ENCODE measurements around the gene TMPRSS5. TPM values are rescaled to one million over a fixed set of nuclear protein-coding genes. Genes with fewer than 3 reads are reported as not detected.

Gene TMPRSS5
- polyA plus RNA-seq, 1 experiment, result 0.04 TPM

GRCh38 chr11:113643701-113644100, 62.4 kb downstream of the TMPRSS5 start:
- no peak for DNase-seq (ENCODE audit: low read depth, low spot score)
- H3K9me3 ChIP-seq (ENCODE audit: control insufficient read depth, insufficient read depth, low read length), result no peaks in the 10 kb centered on the region
- ChIA-PET POLR2A (no interaction called here), CTCF (no interaction called here)
- no peak overlapping the region for H3K4me3 ChIP-seq (ENCODE audit: low read depth, low read length)
- H3K27ac ChIP-seq (ENCODE audit: low read depth, low read length), result no peak overlapping the region
- no peak for TF ChIP-seq CTCF (IDR thresholded peaks at IDR 0.05; ENCODE audit: low read depth, low read length)
- H3K27me3 ChIP-seq (ENCODE audit: control insufficient read depth, insufficient read depth, low read length), result no peaks in the 10 kb centered on the region

GRCh38 chr11:113643006-113643585, 63.0 kb downstream of the TMPRSS5 start:
- POLR2A ChIA-PET, result no interaction called here
- TF ChIP-seq CTCF (IDR thresholded peaks at IDR 0.05; ENCODE audit: low read depth, low read length), result no peak
- H3K4me3 ChIP-seq (ENCODE audit: low read depth, low read length), result no peak overlapping the region
- H3K27me3 ChIP-seq (ENCODE audit: control insufficient read depth, insufficient read depth, low read length), result no peaks in the 10 kb centered on the region
- H3K9me3 ChIP-seq (ENCODE audit: control insufficient read depth, insufficient read depth, low read length), result peaks cover 3% of the 10 kb centered on the region; the same call in 1 of the 2 replicates
- no peak overlapping the region for H3K27ac ChIP-seq (ENCODE audit: low read depth, low read length)
- DNase-seq (ENCODE audit: low read depth, low spot score), result no peak
- CTCF ChIA-PET, result no interaction called here

DNA sequence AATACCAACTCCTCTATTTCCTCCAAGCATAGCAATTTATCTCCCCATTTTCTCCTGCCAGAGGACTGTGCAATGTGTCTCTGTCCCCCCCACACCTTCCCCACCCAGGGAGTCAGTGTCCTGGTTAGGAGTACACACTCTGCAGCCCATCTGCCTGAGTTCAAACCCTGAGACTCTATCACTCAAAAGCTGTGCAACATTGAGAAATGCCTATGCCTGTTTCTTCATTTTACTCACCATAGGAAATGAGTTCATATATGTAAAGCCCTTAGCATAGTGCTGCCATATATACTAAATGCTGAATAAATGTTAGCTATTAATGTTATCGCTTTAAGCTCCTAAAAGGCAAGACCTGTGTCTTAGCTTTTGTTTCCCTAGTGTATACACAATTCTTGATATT, 64.0 kb downstream of the TMPRSS5 start:
- no peak for TF ChIP-seq CTCF (IDR thresholded peaks at IDR 0.05; ENCODE audit: low read depth, low read length)
- ChIA-PET POLR2A (no interaction called here), CTCF (no interaction called here)
- H3K4me3 ChIP-seq (ENCODE audit: low read depth, low read length), result no peak overlapping the region
- DNase-seq (ENCODE audit: low read depth, low spot score), result no peak
- H3K27ac ChIP-seq (ENCODE audit: low read depth, low read length), result no peak overlapping the region
- H3K9me3 ChIP-seq (ENCODE audit: control insufficient read depth, insufficient read depth, low read length), result peaks cover 3% of the 10 kb centered on the region; the same call in 1 of the 2 replicates
- H3K27me3 ChIP-seq (ENCODE audit: control insufficient read depth, insufficient read depth, low read length), result no peaks in the 10 kb centered on the region

DNA sequence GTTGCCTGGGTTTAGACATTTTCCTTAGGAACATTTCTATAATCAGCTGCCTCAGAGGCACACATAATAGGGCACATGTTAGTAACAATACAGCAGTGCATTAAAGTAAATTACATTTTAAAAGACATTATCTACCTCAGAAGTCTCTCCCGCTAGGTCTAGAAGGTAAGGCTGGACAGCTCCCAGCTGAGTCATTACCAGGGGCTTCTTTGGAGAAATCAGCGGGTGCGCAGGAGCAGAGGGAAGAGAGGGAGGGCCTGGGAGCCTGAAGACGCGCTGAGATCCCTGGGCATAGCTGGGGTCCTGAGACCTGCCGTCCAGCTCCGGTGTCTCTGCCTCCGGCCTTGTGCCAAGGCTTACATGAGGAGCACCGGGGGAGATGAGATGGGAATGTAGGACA, 67.7 kb downstream of the TMPRSS5 start:
- CTCF ChIA-PET, result no interaction called here
- DNase-seq (ENCODE audit: low read depth, low spot score), result no peak

GRCh38 chr11:113637636-113638035, 68.5 kb downstream of the TMPRSS5 start:
- H3K27ac ChIP-seq (ENCODE audit: low read depth, low read length), result no peak overlapping the region
- no peak for DNase-seq (ENCODE audit: low read depth, low spot score)
- TF ChIP-seq CTCF (IDR thresholded peaks at IDR 0.05; ENCODE audit: low read depth, low read length), result no peak
- CTCF ChIA-PET, result no interaction called here
- H3K9me3 ChIP-seq (ENCODE audit: control insufficient read depth, insufficient read depth, low read length), result peaks cover 3% of the 10 kb centered on the region; the same call in 1 of the 2 replicates
- POLR2A ChIA-PET, result no interaction called here
- no peaks in the 10 kb centered on the region for H3K27me3 ChIP-seq (ENCODE audit: control insufficient read depth, insufficient read depth, low read length)
- no peak overlapping the region for H3K4me3 ChIP-seq (ENCODE audit: low read depth, low read length)

More for the DNA sequence above, 67.7 kb downstream of the TMPRSS5 start:
- no peak for TF ChIP-seq CTCF (IDR thresholded peaks at IDR 0.05; ENCODE audit: low read depth, low read length)
- Histone ChIP-seq H3K9me3 (ENCODE audit: control insufficient read depth, insufficient read depth, low read length) (peaks cover 3% of the 10 kb centered on the region; the same call in 1 of the 2 replicates), H3K27me3 (ENCODE audit: control insufficient read depth, insufficient read depth, low read length) (no peaks in the 10 kb centered on the region), H3K27ac (ENCODE audit: low read depth, low read length) (no peak overlapping the region), H3K4me3 (ENCODE audit: low read depth, low read length) (no peak overlapping the region)
- POLR2A ChIA-PET, result no interaction called here

Small RNA genes lying within 50 kb of the gene (small RNA-seq; reads per million reads assigned to genes)
- not detected for gene RPS29P19 (ENCODE audit: insufficient read length, low read depth)

Other genes with a start within 250 kb of the TMPRSS5 start
- not detected in 2 replicates for gene DRD2, start 230.9 kb downstream of the TMPRSS5 start, polyA plus RNA-seq (2011; rRNA removed)
- gene ZW10, start 67.4 kb upstream of the TMPRSS5 start, polyA plus RNA-seq (2011; rRNA removed), result 12.5 and 14.9 TPM in 2 replicates
- not detected in 2 replicates for gene CLDN25, start 73.5 kb upstream of the TMPRSS5 start, polyA plus RNA-seq (2011; rRNA removed)
- 35.6 and 38.7 TPM in 2 replicates for gene USP28, start 169.3 kb upstream of the TMPRSS5 start, polyA plus RNA-seq (2011; rRNA removed)
- gene HTR3B, start 198.5 kb upstream of the TMPRSS5 start, polyA plus RNA-seq (2011; rRNA removed), result not detected in 2 replicates